HG03039 (cell line): Measurements from ENCODE around the gene ANKRD55.
"Not testable (repeated sequence)": the region's sequence is repeated elsewhere in the genome, so short reads cannot be mapped to it uniquely, and the experiment has no call there.

ENCODE experiments used
- ATAC-seq: cut with Tn5 transposase; IDR thresholded peaks from one replicate; pipeline ENCODE4 v1.9.1; 2021; ENCODE audit warnings: mild to moderate bottlenecking, moderate library complexity; ENCODE audit not compliant: unreplicated experiment

ANKRD55 gene

DNA sequence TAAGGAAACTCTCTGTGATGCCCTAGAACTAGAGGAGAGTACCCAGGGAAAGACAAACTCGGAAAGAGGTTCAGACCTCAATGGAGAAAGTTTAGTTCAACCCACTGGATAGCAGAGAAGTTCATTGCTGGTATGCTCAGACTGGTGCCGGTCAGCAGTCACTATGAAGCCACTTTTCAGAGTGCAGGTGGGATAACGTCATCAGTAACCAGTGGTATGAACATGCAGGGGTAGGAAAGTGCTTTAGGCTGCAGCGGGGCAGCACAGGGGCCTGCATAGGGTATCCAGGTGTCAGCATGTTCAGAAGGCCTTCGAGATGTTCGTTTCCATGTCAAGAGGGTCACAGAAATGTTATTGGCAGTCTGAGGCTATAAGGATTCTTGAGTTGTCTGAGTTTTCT, 20.8 kb upstream of the ANKRD55 start:
- ATAC-seq = no peak

DNA sequence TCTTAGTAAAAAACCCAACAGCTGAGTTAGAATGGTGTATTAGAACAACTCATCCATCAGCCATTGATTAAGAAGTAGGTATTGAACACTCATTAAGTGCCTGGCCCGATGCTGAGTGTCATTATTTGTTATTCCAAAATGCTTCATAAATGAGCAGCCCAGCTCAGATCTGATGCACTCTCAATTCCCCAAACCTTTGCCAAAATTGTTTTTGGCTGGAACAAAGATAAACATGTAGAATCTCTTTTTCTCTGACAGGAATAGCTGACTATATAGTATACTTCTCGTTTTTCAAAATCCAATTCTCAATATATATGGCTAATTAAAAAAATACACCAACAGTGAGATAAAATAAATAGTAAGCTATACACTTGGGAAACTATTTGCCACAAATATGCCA, 20.0 kb upstream of the ANKRD55 start:
- ATAC-seq = no peak

DNA sequence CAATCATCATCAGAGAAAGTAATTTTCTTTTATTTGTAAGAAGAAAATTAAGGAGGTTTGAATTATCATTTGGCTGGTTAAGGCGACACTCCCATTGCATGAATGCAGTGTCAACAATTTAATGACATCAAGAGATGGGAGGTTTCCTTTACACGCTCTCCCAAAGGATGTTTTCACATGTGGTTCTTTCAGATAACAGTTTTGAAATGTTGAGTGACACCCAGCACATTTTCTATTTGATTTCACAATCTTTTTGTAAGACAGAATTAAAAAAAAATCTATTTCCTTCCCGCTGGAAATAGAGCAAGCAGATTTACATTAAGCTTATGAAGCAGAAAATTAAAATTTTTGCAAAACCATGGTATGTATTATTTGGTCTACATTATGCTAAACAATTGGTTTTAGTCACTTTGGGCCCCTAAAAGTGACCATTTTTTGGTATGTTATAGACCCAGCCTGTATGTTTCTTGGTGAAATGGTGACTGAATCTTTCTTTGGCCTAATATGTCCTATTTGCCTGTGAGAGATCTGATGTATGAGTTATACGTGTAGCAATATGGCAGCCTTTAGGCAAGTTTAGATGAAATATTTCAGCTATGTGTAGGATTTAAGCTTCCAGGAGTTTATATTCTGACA, 18.9 kb upstream of the ANKRD55 start:
- no peak for ATAC-seq

DNA sequence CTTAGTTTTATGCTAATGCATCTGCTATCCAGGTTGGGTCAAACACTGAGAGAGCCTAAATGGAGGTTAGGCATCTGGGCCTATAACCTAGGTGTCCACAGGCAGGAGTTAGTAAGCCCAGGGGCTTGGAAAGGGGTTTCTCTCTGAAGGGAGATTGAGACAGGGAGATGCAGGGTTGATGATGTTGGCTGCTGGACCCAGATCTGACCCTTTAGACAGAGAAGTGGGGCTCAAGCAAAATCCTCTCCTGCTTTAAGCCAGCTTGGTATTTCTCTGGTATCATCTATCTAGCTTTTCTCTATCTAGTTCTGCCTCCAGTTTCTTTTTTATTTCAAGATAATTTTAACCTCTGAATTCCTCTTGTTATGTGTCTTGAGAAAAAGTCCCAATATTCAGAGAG, 18.3 kb upstream of the ANKRD55 start:
- no peak for ATAC-seq

DNA sequence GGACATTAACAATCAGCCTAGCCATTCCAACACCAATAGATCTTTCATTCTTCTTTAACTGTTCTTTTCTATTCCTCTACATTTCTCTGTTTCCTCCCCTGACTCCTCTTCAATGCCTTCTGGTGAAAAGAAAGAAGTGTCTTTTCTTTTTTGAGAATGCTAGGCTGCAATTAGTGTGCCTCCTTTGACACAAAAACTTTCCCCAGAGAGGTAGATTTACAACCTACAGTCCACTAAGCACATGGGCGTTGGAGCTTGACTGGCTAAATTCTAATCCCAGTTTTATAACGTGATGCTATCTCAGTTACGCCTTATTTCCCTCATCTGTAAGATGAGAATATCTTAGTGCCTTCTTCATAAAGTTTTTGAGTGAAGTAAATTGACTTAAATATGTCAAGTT, 16.9 kb upstream of the ANKRD55 start:
- no peak for ATAC-seq

DNA sequence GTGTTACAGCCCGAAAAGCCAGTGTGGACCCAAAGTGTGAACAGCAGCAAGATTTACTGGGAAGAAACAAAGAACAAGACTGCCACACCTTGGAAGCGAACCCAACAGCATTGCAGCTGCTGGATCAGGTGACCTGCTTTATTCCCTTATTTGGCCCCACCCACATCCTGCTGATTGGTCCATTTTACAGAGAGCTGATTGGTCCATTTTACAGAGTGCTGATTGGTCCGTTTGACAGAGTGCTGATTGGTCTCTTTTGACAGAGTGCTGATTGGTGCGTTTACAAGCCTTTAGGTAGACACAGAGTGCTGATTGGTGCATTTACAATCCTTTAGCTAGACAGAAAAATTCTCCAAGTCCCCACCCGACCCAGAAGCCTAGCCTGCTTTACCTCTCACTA, 16.0 kb upstream of the ANKRD55 start:
- not testable (repeated sequence) for ATAC-seq

DNA sequence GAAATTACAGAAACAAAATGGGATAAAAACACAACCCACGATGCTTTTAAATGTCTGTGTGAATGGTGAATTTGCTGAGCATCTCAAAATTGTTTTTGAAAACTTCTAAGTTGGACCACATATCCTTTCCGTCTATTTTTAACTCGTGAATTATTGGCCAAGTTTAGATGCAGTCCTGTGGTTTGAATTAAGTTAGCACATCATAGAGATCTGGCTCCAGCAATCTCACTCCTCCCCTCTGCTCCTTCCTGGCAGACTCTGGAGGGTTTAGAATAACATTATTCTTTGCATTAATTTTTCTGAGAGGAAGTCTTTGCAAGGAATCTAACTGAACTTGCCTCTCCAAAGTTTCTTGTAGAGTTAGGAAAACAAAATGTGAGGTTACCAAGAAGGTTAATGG, 14.5 kb upstream of the ANKRD55 start:
- no peak for ATAC-seq

DNA sequence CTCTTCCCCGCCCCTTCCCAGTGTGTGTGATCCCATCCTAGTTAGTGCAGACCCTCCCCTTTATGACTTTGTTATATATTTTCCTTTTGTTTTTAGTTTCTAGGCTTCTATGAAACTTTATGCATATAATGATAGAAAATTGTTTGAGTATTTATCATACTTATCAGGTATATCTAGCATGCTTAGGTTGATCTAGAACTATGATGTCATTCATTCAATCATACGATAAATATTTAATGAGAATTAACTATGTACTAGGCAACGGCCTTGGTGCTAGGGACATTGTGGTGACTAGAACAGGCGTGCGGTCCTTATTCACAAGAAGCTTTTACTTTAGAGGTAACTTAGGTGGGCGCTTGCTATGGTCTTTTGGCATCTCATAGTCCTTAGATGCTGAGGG, 13.6 kb upstream of the ANKRD55 start:
- ATAC-seq = no peak

DNA sequence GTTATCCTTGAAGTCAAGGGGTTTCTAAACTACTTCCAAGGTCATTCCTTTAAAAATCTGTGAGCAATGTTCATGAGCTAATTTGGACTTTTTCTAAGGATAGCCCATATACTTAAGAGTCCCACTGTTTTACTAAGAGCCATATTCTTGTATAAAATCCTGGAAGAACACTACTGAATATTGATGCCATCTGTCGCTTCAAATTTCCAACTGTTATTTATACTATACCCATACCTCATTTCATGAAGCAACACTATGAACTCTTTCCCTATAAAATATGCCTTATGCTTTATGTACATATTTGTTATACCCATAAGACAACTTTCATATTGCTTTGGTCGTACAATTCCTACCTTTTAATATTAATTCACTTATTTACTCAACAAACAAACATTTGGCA, 12.4 kb upstream of the ANKRD55 start:
- no peak for ATAC-seq

DNA sequence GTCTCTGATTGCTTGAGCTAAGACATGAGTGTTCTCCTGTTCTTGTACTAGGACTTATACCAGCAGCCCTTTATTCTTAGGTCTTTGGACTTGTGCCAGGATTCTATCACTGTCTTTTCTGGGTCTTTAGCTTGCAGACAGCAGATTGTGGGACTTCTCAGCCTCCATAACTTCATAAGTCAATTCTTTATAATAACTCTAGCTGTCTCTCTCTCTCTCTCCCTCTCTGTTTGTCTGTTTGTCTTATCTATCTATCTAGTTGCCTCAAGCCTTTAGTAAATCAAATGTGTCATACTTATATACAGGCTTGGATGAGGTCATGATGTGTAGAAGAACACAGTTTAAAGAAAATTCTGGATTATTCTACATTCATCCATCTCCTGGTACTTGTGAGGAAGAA, 11.5 kb upstream of the ANKRD55 start:
- ATAC-seq = no peak

DNA sequence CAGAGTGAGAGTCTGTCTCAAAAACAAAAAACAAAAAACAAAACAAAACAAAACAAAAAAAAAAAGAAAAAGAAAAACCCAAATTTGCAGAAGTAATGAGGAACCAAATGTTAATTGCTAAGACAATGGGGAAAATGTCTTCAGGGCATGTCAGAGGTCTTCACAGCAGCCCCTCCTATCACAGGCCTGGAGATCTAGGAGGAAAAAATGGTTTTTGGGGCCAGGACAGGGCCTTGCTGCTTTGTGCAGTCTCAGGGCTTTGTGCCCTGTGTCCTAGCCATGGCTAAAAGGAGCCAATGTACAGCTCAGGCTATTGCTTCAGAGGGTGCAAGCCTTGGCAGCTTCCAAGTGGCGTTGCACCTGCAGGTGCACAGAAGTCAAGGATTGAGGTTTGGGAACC, 9.1 kb upstream of the ANKRD55 start:
- not testable (repeated sequence) for ATAC-seq

DNA sequence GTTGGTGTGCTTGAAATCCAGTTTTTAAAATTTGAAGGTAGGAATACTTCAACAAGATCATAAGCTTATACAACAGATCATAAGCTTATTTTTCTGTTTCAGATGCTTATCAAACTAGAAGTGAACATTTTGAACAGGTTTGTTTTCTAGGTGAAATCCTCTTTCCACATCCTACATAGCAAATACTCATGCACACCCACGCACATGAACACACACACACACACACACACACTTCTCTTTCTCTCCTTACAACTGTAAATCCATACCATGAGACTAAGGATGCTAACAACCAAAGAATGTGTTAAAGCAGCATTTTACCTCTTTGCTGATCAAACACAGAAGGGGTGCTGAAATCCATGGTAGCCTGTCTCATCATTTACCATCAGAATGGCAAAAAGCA, 592 bp downstream of the ANKRD55 start:
- no peak for ATAC-seq

DNA sequence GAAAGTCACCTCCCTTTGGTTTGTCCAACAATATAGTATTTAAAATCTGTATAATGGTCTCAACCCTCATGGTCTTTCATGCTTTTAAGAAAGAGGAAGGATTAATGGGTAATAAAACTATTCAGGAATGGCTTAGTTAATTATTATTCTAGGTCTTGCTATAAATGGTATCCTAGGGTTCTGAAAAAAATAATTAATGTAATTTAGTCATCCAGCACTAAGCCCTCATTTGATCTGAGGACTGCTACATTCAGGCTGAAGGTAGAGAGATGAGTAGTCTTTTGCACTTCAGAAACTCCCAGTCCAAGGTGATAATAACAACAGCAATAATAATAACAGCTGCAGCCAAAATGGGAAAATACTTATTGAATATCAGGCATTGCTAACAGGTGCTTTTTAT, 2.6 kb downstream of the ANKRD55 start:
- ATAC-seq = no peak

DNA sequence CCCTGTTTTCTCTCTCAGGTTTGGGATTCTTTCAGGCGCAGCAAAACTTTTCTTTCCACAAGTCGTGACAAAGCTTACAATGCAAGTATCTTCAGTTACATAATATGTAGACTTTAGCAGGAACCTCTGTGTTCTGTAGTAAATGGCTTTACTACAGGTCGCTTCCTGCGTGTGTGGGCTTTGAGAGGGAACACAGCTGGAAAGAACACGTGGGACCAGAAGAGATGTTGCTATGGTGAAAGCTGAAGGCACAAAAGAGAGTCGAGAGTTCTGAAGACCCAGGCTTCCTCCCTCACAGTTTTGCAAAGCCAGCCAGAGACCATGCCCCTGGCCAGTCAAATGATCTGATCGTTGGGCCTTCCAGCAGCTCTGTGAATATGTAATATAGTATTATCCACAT, 4.0 kb downstream of the ANKRD55 start:
- no peak for ATAC-seq

DNA sequence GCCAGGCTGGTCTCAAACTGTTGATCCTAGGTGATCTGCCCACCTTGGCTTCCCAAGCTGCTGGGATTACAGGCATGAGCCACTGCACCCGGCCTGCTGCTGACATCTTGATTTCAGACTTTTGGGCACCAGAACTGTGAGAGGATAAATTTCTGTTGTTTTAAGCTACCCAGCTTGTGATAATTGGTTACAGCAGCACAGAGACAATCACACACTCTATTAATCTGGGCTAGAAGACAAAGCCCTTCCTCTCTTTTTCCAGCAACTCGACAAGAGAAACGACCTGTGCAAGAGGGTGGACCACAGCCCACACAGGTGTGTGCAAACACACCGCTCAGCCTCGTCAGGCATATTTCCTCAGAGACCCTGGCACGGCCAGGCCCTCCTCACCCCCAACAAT, 4.5 kb downstream of the ANKRD55 start:
- no peak for ATAC-seq

DNA sequence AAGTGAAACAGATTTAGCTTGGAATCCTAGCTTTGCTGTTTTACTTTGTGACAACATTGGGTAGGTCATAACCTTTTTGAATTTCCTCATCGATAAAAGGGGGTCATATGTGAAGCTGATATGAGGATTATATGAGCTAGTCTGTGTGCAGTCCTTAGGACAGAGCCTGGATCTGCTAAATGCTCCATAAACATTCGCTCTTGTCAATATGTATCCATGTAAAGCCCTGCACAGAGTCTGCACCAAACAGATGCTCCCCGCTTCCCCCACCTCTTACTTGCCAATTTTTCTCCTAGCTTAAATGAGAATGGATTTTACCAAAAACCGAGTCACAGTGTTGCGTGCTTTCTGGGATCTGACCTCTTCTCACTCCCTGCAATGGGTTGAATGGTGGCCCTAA, 5.4 kb downstream of the ANKRD55 start:
- ATAC-seq = no peak

DNA sequence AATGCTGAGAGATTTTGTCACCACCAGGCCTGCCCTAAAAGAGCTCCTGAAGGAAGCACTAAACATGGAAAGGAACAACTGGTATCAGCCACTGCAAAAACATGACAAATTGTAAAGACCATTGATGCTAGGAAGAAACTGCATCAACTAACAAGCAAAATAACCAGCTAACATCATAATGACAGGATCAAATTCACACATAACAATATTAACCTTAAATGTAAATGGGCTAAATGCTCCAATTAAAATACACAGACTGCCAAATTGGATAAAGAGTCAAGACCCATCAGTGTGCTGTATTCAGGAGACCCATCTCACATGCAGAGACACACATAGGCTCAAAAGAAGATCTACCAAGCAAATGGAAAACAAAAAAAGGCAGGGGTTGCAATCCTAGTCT, 9.8 kb downstream of the ANKRD55 start:
- not testable (repeated sequence) for ATAC-seq

DNA sequence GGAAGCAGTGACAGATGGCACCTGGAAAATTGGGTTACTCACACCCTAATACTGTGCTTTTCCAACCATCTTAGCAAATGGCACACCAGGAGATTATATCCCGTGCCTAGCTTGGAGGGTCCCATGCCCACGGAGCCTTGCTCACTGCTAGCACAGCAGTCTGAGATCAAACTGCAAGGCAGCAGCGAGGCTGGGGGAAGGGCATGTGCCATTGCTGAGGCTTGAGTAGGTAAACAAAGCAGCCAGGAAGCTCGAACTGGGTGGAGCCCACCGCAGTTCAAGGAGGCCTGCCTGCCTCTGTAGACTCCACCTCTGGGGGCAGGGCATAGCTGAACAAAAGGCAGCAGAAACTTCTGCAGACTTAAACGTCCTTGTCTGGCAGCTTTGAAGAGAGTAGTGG, 11.5 kb downstream of the ANKRD55 start:
- not testable (repeated sequence) for ATAC-seq

DNA sequence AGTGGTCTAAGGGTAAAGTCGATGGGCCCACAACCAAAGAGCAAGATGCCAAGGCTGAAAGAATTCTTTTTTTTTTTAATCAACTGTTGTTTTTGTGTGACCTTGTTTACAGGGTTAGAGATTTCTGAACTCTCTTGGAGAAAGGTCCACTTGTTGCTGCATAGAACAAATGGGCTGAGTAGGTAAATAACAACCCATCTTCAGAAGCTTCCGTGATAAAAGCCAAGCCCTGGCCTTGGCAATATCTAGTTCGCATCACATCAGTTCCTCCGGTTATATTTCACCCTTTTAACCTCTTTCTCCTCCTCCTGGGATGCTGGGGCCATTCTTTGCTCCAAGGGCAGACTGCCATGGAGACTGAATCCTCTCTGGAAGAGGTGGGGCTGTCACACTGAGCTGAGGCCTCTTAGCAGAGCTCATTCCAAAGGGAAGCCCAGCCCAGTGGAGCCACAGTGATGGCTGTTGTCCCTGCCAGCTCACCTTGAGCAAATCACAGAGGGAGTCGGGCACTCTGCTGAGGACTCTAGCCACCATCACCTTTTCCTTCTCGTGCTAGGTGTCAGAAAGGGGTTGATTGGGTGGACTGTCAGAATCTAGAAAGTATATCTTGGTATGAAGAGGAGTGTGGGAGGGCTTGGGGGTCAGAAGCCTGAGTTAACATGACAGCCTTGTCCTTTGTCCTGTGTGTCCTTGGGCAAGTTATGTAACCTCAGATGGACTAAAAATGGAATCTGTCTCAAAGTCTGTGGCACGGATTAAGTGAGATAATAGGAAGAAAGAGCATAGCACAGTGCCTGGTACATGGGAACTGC, 17.9 kb downstream of the ANKRD55 start:
- ATAC-seq = no peak

DNA sequence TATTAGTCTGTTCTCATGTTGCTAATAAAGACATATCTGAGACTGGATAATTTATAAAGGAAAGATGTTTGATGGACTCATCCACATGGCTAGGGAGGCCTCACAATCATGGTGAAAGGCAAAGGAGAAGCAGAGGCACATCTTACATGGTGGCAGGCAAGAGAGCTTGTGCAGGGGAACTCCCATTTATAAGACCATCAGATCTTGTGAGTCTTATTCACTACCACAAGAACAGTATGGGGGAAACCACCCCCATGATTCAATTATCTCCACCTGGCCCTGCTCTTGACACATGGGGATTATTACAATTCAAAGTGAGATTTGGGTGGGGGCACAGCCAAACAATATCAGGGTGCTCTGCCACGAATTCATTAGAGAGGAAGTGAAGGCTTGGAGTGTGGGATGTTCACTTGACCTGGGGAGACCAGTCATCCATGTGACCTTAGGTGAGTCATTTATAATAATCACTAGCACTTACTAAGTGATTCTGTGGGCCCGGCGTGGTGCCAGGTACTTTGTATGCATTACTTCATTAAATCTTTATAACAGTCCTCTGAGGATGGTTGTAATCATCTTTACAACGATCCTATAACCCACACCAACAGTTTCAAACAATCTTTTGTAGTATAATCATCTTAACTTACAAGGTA, 19.1 kb downstream of the ANKRD55 start:
- ATAC-seq = not testable (repeated sequence)

DNA sequence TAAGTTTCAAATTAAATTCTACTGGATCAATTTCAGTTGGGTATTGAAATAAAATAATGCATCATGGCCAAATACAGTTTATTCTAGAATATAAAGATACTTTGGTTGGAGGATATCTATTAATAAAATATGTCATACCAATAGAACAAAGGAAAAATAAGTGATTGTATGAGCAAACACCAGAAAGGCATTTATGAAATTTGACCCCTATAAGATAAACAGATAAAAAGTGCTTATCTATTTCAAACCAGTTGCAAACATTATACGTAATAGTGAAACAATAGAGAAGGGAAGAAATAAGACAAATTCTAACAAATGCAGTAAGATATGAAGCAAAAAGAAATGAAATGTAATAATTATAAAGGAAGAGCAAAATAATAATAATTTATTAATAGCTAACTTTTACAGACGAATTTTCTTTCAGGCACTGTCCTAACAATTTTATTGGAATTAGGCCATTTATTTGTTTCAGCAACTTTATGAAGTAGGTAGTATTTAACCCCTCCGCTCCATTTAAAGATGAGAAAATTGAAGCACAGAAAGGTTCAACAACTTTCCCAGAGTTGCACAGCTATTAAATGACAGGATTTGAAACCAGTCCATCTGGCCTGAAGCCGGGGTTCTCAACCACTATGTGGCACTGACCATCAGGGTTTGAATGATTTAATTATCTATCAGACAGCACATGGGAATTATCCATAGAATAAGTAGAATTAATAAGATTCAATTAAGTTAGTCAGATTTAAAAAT, 20.8 kb downstream of the ANKRD55 start:
- no peak for ATAC-seq
